A673 (cell line): ENCODE data around the gene TSPAN11.

ENCODE experiments used
- EZH2 ChIP-seq: fragments of 200-600 bp; sonication (generic); IDR thresholded peaks from 2 replicates; pipeline ENCODE4 v1.6.1; 2017; ENCODE audit warnings: borderline replicate concordance, low read depth, mild to moderate bottlenecking, mixed read lengths, antibody characterized with exemption, low read length; ENCODE audit not compliant: poor library complexity, severe bottlenecking
- TF ChIP-seq, protein P1 (sequence below): fragments of 300-800, 200-600 bp; sonication (generic); conservative IDR thresholded peaks from 2 replicates; pipeline ENCODE4 v1.5.1; 2017; ENCODE audit warnings: low read depth, mild to moderate bottlenecking, antibody characterized with exemption, low read length, moderate library complexity, mixed read lengths

DNA sequence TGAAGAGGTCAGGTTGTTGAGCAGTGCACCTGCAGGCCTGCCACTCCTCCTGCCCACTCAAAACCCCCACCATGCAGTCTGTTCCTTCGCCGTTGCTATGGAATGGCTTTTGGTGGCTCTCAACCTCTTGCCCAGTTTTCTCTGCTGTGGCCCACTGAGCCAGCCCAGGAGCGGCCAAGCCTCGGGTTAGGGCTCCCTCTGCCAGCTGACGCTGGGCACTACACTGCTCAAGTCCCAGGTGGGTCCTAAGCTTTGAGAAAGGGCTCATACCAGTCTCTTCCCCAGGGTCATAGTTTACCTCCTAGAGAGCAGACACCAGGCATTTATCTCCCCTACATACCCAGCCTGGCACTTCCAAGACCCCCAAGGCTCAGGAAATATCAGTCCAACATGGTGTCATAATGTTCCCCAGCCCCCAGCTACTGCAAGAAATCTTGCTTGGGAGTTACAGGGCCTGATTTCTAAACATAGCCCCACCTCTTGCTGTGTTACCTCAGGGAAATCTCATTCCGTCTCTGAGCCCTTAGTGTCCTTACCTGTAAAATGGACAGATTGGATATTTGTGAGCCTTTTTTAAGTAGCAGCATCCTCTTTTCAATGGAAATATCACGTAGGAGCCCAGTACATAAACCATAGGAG lies 59.4 kb downstream of the TSPAN11 start:
- TF ChIP-seq, protein P1, sequence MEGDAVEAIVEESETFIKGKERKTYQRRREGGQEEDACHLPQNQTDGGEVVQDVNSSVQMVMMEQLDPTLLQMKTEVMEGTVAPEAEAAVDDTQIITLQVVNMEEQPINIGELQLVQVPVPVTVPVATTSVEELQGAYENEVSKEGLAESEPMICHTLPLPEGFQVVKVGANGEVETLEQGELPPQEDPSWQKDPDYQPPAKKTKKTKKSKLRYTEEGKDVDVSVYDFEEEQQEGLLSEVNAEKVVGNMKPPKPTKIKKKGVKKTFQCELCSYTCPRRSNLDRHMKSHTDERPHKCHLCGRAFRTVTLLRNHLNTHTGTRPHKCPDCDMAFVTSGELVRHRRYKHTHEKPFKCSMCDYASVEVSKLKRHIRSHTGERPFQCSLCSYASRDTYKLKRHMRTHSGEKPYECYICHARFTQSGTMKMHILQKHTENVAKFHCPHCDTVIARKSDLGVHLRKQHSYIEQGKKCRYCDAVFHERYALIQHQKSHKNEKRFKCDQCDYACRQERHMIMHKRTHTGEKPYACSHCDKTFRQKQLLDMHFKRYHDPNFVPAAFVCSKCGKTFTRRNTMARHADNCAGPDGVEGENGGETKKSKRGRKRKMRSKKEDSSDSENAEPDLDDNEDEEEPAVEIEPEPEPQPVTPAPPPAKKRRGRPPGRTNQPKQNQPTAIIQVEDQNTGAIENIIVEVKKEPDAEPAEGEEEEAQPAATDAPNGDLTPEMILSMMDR, result peak; percentile 85
- no peak for TF ChIP-seq EZH2
